Endodermal cell (in vitro differentiated cells): ENCODE data around the gene ADRB1. TPM values are rescaled to one million over a fixed set of nuclear protein-coding genes. Genes with fewer than 3 reads are reported as not detected.

Source experiments
- DNase-seq: peaks from one replicate; pipeline ENCODE4 v3.0.0-alpha.2; 2017
- H3K27ac ChIP-seq: 2 replicates; pipeline ENCODE4 v1.5.1; 2013; ENCODE audit warnings: mild to moderate bottlenecking, low read depth, low read length, moderate library complexity
- H3K27me3 ChIP-seq: 2 replicates; pipeline ENCODE4 v1.6.1; 2013; ENCODE audit warnings: mild to moderate bottlenecking, low read length, moderate library complexity; ENCODE audit not compliant: insufficient read depth, control insufficient read depth, poor library complexity, severe bottlenecking
- H3K36me3 ChIP-seq: 2 replicates; pipeline ENCODE4 v1.7.0; 2013; ENCODE audit warnings: mild to moderate bottlenecking, low read length, moderate library complexity; ENCODE audit not compliant: control insufficient read depth, insufficient read depth
- H3K4me1 ChIP-seq: one replicate; pipeline ENCODE4 v1.7.0; 2013; ENCODE audit warnings: low read length; ENCODE audit not compliant: control insufficient read depth, insufficient read depth
- H3K4me3 ChIP-seq: 2 replicates; pipeline ENCODE4 v1.5.1; 2013; ENCODE audit warnings: mild to moderate bottlenecking, low read length, moderate library complexity
- H3K9ac ChIP-seq: 2 replicates; pipeline ENCODE4 v1.6.1; 2013; ENCODE audit warnings: mild to moderate bottlenecking, low read length, moderate library complexity; ENCODE audit not compliant: poor library complexity, severe bottlenecking; ENCODE audit errors: extremely low read depth
- H3K9me3 ChIP-seq: 2 replicates; pipeline ENCODE4 v1.6.1; 2013; ENCODE audit warnings: mild to moderate bottlenecking, low read length, moderate library complexity; ENCODE audit not compliant: control insufficient read depth
- H3K27ac Mint-ChIP-seq: 2 replicates; pipeline ENCODE4 v1.8.0; 2020; ENCODE audit warnings: mixed read lengths
- H3K27me3 Mint-ChIP-seq: 2 replicates; pipeline ENCODE4 v1.8.0; 2021; ENCODE audit warnings: mild to moderate bottlenecking, mixed read lengths; ENCODE audit not compliant: insufficient read depth
- H3K36me3 Mint-ChIP-seq: 2 replicates; pipeline ENCODE4 v1.8.0; 2020; ENCODE audit warnings: low read depth, mixed read lengths
- H3K4me1 Mint-ChIP-seq: 2 replicates; pipeline ENCODE4 v1.8.0; 2020; ENCODE audit warnings: mixed read lengths
- H3K4me3 Mint-ChIP-seq: 2 replicates; pipeline ENCODE4 v1.8.0; 2020; ENCODE audit warnings: mild to moderate bottlenecking, moderate library complexity, mixed read lengths
- H3K9me3 Mint-ChIP-seq: 2 replicates; pipeline ENCODE4 v1.8.0; 2020; ENCODE audit warnings: mild to moderate bottlenecking, mixed read lengths
- WGBS, 2 experiments: methylation state at CpG; one replicate each; pipeline versions ENCODE4 v1.1.5 to v1.1.7; 2013; ENCODE audit warnings: missing lambda C conversion rate in 2 of 2, mixed read lengths in 1 of 2; ENCODE audit not compliant: insufficient coverage in 1 of 2, insufficient read length in 1 of 2; 5-methylcytosine and 5-hydroxymethylcytosine counted together
- total RNA-seq, 2 donors: library from RNA; stranded (reverse); fragmentation: NEBNext Ultra II Directional in 1 of 2; extraction: Animal tissue kit (Norgen Biotek cat#: 25700) in 1 of 2; gene quantifications; 2 replicates in 1 of 2; 3 replicates in 1 of 2; pipeline ENCODE4 v1.2.1, GENCODE V29; 2021
- TF ChIP-seq, protein P1 (sequence below): fragments of 200-600 bp; sonication (generic); conservative IDR thresholded peaks from 2 replicates; pipeline ENCODE4 v1.5.0; 2021; ENCODE audit warnings: antibody characterized with exemption, mild to moderate bottlenecking

ADRB1 gene
- total RNA-seq, 2 donors from 2014 or later = not detected

DNA sequence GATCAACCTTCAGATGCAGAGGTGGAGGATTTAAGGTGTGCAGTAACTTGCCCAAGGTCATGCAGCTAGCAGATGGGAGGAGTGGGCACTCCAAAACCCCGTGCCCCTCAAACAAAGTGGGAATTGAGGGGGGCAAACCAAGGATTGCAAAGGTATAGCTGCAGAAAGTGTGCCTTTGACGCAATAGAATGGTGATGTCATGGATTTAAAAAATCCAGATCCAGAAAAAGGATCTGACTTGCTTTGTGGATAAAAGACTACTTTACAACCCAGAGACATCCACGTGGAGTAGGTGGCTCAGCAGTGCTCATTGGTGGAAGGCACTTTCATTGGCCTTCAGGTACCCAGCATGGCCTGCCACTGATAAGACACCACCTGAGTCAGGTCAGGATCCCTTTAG, 15.7 kb upstream of the ADRB1 start:
- no peaks in the 10 kb centered on the region for H3K36me3 ChIP-seq
- no peak overlapping the region for H3K27ac Mint-ChIP-seq

DNA sequence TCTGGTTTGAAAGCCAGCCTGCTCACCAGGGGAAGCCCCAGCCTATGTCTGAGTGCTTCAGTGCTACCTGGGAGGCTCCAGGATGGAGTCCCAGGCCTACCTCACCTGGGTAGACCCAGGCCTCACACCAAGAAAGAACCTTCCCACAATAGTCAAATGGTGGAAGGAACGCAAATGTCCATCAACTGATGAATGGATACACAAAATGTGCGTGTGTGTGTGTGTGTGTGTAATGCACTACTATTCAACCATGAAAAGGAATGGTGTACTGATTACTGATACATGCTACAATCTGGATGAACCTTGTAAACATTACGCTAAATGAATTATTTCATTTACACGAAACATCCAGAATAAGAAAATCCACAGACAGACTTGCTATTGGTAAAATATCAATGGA, 15.2 kb upstream of the ADRB1 start:
- no peaks in the 10 kb centered on the region for H3K9me3 Mint-ChIP-seq
- 83 to 94% methylated on average over 4 of the region's 4 CpGs for WGBS, 2 experiments

More for the DNA sequence above, 15.7 kb upstream of the ADRB1 start:
- no peaks in the 10 kb centered on the region for H3K27me3 Mint-ChIP-seq
- TF ChIP-seq, protein P1, sequence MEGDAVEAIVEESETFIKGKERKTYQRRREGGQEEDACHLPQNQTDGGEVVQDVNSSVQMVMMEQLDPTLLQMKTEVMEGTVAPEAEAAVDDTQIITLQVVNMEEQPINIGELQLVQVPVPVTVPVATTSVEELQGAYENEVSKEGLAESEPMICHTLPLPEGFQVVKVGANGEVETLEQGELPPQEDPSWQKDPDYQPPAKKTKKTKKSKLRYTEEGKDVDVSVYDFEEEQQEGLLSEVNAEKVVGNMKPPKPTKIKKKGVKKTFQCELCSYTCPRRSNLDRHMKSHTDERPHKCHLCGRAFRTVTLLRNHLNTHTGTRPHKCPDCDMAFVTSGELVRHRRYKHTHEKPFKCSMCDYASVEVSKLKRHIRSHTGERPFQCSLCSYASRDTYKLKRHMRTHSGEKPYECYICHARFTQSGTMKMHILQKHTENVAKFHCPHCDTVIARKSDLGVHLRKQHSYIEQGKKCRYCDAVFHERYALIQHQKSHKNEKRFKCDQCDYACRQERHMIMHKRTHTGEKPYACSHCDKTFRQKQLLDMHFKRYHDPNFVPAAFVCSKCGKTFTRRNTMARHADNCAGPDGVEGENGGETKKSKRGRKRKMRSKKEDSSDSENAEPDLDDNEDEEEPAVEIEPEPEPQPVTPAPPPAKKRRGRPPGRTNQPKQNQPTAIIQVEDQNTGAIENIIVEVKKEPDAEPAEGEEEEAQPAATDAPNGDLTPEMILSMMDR = no peak
- H3K9me3 ChIP-seq = no peaks in the 10 kb centered on the region
- WGBS, 2 experiments = 66 to 93% methylated on average over 2 to 3 of the region's 3 CpGs
- no peak overlapping the region for H3K9ac ChIP-seq
- no peaks in the 10 kb centered on the region for H3K27me3 ChIP-seq
- no peak overlapping the region for H3K4me3 ChIP-seq
- no peaks in the 10 kb centered on the region for H3K4me1 ChIP-seq
- peaks cover 4% of the 10 kb centered on the region for H3K4me1 Mint-ChIP-seq
- H3K36me3 Mint-ChIP-seq = no peaks in the 10 kb centered on the region
- H3K4me3 Mint-ChIP-seq = no peak overlapping the region
- H3K9me3 Mint-ChIP-seq = no peaks in the 10 kb centered on the region
- no peak for DNase-seq
- H3K27ac ChIP-seq = no peak overlapping the region

DNA sequence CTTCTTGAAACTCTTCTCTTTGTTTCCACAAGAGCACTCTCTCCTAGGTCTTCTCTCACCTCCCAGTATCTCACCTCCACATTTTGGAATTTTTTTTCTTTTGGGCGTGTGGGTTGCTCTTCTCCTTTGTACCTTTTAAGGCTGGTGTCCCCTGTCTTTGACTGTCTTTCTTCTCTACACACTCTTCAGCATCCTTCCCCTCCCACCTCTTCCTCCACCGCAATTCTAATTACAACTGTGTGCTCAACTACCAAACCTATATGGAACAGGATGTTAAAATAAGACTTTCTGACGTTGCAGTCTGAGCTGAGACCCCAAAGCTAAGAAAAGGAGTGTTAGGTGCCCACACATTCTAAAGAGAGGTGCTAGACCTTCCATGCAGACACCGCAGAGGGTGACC, 14.0 kb upstream of the ADRB1 start:
- WGBS, 2 experiments = 85 to 88% methylated on average over 2 to 4 of the region's 4 CpGs
- Histone ChIP-seq H3K27ac (no peak overlapping the region), H3K27me3 (no peaks in the 10 kb centered on the region), H3K4me1 (no peaks in the 10 kb centered on the region), H3K9ac (no peak overlapping the region), H3K4me3 (no peak overlapping the region), H3K36me3 (no peaks in the 10 kb centered on the region), H3K9me3 (no peaks in the 10 kb centered on the region)
- no peaks in the 10 kb centered on the region for H3K36me3 Mint-ChIP-seq
- no peak for DNase-seq
- peaks cover 4% of the 10 kb centered on the region for H3K4me1 Mint-ChIP-seq
- H3K27me3 Mint-ChIP-seq = peaks cover 3% of the 10 kb centered on the region
- TF ChIP-seq, protein P1 = no peak
- no peaks in the 10 kb centered on the region for H3K9me3 Mint-ChIP-seq
- H3K4me3 Mint-ChIP-seq = no peak overlapping the region
- H3K27ac Mint-ChIP-seq = no peak overlapping the region

More for the DNA sequence above, 15.2 kb upstream of the ADRB1 start:
- no peaks in the 10 kb centered on the region for H3K9me3 ChIP-seq
- Mint-ChIP-seq H3K4me1 (peaks cover 4% of the 10 kb centered on the region), H3K36me3 (no peaks in the 10 kb centered on the region), H3K27me3 (peaks cover under 1% of the 10 kb centered on the region), H3K4me3 (no peak overlapping the region), H3K27ac (no peak overlapping the region)
- H3K27ac ChIP-seq = no peak overlapping the region
- no peak overlapping the region for H3K9ac ChIP-seq
- no peaks in the 10 kb centered on the region for H3K4me1 ChIP-seq
- TF ChIP-seq, protein P1 = no peak
- H3K4me3 ChIP-seq = no peak overlapping the region
- no peaks in the 10 kb centered on the region for H3K36me3 ChIP-seq
- no peaks in the 10 kb centered on the region for H3K27me3 ChIP-seq
- no peak for DNase-seq
